ENCODE measurements around the gene ANKRD13D.

Gene ANKRD13D

GRCh38 chr11:67262731-67263675 lies 26.1 kb upstream of the ANKRD13D start:
- DNase-seq, result no peak

GRCh38 chr11:67264260-67264659 lies 24.8 kb upstream of the ANKRD13D start:
- no peak for DNase-seq

- no peak for DNase-seq
Observed at GRCh38 chr11:67264877-67265632, 24.0 kb upstream of the ANKRD13D start.

GRCh38 chr11:67265633-67266448 lies 23.3 kb upstream of the ANKRD13D start:
- peak; percentile 67 for DNase-seq

- DNase-seq, result peak; percentile 42
Observed at GRCh38 chr11:67266449-67267187, 22.5 kb upstream of the ANKRD13D start, which contains the start of gene GRK2. TSS of gene GRK2 (plus strand) at chr11:67266473. CDS start at chr11:67266700, 227 bp downstream.

- DNase-seq, result no peak
Observed at GRCh38 chr11:67267188-67268080, 21.7 kb upstream of the ANKRD13D start.

GRCh38 chr11:67268081-67268961 lies 20.8 kb upstream of the ANKRD13D start:
- DNase-seq, result peak; percentile 67

GRCh38 chr11:67268962-67269268 lies 20.2 kb upstream of the ANKRD13D start:
- DNase-seq, result no peak

- DNase-seq, result no peak
Observed at GRCh38 chr11:67269401-67270255, 19.5 kb upstream of the ANKRD13D start.

- DNase-seq, result no peak
Observed at GRCh38 chr11:67270256-67271204, 18.6 kb upstream of the ANKRD13D start.

GRCh38 chr11:67271205-67271540 lies 17.9 kb upstream of the ANKRD13D start:
- DNase-seq, result no peak

GRCh38 chr11:67271541-67272284 lies 17.4 kb upstream of the ANKRD13D start:
- peak; percentile 58 for DNase-seq

GRCh38 chr11:67272327-67273259 lies 16.5 kb upstream of the ANKRD13D start:
- no peak for DNase-seq

- DNase-seq, result no peak
Observed at GRCh38 chr11:67273260-67273990, 15.7 kb upstream of the ANKRD13D start.

All from activated gamma-delta T cell (primary cell).